Muscle layer of colon (tissue), 2 donors: Measurements from ENCODE around the gene KIF14.

Experiments used
- H3K27ac ChIP-seq: one replicate; pipeline ENCODE4 v1.7.0; 2013; ENCODE audit warnings: low read depth, mild to moderate bottlenecking, low read length, moderate library complexity
- H3K27me3 ChIP-seq, 2 donors: one replicate each; pipeline ENCODE4 v1.7.0; 2013; ENCODE audit warnings: low read length in 2 of 2, mild to moderate bottlenecking in 2 of 2; ENCODE audit not compliant: insufficient read depth in 2 of 2, control insufficient read depth in 1 of 2
- H3K36me3 ChIP-seq: one replicate; pipeline ENCODE4 v1.7.0; 2013; ENCODE audit warnings: mild to moderate bottlenecking, low read length; ENCODE audit not compliant: insufficient read depth
- H3K4me1 ChIP-seq: one replicate; pipeline ENCODE4 v1.7.0; 2013; ENCODE audit warnings: mild to moderate bottlenecking, low read length; ENCODE audit not compliant: insufficient read depth
- H3K4me3 ChIP-seq, 2 donors: one replicate each; pipeline ENCODE4 v1.7.0; 2013; ENCODE audit warnings: low read length in 2 of 2, low read depth in 1 of 2, mild to moderate bottlenecking in 1 of 2, moderate library complexity in 1 of 2
- H3K9ac ChIP-seq: one replicate; pipeline ENCODE4 v1.7.0; 2013; ENCODE audit warnings: low read length
- H3K9me3 ChIP-seq: one replicate; pipeline ENCODE4 v1.7.0; 2013; ENCODE audit warnings: mild to moderate bottlenecking, low read length
- donor health status: abdominal sarcoma.
- donor health status: Adenocarcinoma of cecum.

KIF14 gene, protein sequence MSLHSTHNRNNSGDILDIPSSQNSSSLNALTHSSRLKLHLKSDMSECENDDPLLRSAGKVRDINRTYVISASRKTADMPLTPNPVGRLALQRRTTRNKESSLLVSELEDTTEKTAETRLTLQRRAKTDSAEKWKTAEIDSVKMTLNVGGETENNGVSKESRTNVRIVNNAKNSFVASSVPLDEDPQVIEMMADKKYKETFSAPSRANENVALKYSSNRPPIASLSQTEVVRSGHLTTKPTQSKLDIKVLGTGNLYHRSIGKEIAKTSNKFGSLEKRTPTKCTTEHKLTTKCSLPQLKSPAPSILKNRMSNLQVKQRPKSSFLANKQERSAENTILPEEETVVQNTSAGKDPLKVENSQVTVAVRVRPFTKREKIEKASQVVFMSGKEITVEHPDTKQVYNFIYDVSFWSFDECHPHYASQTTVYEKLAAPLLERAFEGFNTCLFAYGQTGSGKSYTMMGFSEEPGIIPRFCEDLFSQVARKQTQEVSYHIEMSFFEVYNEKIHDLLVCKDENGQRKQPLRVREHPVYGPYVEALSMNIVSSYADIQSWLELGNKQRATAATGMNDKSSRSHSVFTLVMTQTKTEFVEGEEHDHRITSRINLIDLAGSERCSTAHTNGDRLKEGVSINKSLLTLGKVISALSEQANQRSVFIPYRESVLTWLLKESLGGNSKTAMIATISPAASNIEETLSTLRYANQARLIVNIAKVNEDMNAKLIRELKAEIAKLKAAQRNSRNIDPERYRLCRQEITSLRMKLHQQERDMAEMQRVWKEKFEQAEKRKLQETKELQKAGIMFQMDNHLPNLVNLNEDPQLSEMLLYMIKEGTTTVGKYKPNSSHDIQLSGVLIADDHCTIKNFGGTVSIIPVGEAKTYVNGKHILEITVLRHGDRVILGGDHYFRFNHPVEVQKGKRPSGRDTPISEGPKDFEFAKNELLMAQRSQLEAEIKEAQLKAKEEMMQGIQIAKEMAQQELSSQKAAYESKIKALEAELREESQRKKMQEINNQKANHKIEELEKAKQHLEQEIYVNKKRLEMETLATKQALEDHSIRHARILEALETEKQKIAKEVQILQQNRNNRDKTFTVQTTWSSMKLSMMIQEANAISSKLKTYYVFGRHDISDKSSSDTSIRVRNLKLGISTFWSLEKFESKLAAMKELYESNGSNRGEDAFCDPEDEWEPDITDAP (N-terminal part only)

DNA sequence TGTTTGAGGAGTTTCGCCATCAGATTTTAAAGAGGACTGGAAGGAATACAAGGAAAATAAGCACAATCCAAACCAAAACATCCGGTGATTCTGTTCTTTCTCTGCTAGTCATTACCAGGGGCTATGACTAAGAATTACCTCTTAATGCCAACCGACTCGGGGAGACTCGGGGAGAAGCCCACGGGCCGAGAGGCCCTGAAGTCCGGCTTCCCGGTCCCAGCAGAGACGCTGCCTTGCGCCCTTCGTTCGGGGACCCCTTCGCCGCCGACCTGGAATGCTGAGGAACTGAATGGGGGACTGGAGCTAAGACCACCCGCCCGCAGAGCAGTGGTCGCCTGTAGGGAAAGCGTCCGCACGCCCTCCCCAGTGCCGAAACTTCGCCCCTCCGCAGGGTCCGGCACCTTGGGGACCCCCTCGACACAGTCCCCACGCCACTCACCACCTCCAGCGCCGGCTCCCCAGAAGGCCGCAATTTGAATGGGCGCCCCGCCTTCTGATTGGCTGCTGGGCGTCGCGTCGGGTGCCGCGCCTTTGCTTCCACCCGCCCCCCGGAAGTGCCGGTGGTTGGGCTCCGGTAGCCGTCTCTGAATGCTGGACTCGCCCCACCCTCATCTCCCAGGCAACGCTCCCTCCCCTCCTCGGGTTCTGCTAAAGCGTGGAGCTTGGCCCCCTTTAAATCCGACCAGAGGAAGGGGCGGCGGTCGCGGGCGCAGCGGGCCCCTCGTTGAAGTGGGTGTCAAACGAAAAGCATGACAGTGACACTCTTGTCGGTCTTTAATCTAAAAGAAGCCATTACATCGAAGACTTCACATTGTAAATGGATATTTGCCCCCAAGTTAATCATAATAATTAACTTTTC lies at the start of gene KIF14:
Gene KIF14, minus strand, starts transcription at position 479 of the 859 bp plus-strand sequence. CDS start 2,028 bp downstream, outside the sequence.
- Histone ChIP-seq H3K9me3 (no peaks in the 10 kb centered on the region), H3K36me3 (no peaks in the 10 kb centered on the region), H3K4me3 (peak within 1 kb of the TSS; percentile 74 to 83), H3K27me3 (no peaks in the 10 kb centered on the region), H3K9ac (no peak within 1 kb of the TSS), H3K27ac (no peak within 1 kb of the TSS), H3K4me1 (peaks cover 13% of the 10 kb centered on the region)

DNA sequence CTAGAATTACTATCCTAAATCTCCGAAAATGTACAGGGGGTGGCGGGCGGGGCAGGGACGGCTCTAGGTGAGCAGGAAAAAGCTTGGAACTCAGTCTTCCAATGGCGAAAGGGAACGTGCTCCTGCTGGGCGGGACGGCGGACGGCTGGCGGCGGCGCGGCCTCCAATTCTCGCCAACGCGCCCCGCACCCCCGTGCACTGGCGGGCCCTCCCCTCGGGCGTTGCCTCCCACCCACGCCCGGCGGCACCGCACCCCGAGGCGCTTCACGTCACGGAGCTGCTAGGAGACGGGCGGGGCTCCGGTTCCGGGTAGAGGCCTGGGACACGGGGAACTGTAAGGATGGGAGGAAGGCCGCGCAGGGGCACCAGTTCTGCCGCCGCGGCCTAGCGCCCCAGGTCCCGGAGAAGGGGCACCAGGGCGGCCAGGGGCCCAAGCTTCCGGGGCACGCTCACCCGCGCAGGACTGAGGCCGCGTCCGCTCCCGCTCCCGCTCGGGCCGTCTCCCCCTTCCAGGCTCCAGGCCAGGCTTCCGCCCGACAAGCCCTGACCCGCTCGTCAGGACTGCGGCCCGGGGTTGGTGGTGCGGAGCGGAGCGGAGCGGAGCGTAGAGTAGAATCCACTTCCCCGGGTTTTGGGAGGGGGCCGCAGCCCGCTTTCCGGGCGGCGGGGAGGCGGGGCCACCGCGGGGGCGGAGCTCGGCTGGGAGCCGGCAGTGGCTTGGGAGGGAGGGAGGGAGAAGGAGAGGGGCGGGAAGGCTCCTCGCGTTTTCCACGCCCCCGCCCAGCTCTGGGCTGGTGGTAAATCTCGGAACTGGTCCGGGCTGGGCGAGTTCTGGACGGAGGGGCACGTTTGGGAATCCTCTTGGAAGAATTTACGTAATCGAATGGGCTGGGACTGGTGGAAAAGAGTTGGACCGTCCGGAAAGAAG lies 49.0 kb upstream of the KIF14 start, which contains the start of gene DDX59:
Gene DDX59, minus strand, starts transcription at position 594 of the 928 bp plus-strand sequence. CDS start 3,167 bp downstream, outside the sequence.
- Histone ChIP-seq H3K36me3 (peaks cover 5% of the 10 kb centered on the region), H3K9ac (peak within 1 kb of the TSS; percentile 65), H3K27ac (peak within 1 kb of the TSS; percentile 97), H3K4me3 (peak within 1 kb of the TSS; percentile 55 to 76), H3K9me3 (no peaks in the 10 kb centered on the region), H3K27me3 (no peaks in the 10 kb centered on the region), H3K4me1 (peaks cover 22% of the 10 kb centered on the region)

DNA sequence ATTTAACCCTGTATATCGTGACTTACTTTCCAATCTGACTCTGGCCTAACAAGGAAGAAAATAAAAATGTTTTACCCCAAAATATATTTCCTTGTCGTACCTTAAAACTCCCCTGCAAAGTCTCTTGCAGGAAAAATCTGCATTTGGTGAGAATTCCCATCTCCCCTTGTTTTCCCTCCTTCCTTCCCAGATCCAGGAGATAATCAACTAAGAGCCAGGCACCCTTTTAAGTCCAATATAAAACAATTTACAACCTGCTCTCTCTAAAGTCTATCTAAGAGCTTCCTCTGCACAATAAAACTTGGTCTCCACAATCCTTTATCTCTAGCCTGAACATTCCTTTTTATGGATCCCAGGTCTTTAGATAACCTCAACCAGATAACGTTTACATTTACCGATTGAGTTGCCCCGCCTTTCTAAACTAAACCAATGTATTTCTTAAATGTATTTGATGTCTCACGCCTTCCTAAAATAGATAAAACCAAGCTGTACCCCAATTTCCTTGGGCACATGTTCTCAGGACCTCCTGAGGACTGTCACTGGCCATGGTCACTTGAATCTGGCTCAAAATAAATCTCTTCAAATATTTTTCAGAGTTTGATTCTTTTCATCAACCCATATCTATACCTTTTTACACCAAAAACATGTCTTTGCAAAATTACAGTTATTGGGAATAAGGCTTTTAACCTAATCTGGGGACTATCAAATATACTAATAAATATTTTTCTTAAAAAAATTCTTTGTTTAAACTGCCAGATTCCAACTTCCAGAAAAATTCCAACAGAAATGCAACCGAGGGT lies 48.2 kb upstream of the KIF14 start:
- Histone ChIP-seq H3K36me3 (peaks cover 11% of the 10 kb centered on the region), H3K9me3 (no peaks in the 10 kb centered on the region), H3K27ac (peak overlapping the region; percentile 90), H3K4me1 (peaks cover 22% of the 10 kb centered on the region), H3K4me3 (peak overlapping the region in 1 of 2 donors; percentile 55), H3K27me3 (no peaks in the 10 kb centered on the region), H3K9ac (no peak overlapping the region)

DNA sequence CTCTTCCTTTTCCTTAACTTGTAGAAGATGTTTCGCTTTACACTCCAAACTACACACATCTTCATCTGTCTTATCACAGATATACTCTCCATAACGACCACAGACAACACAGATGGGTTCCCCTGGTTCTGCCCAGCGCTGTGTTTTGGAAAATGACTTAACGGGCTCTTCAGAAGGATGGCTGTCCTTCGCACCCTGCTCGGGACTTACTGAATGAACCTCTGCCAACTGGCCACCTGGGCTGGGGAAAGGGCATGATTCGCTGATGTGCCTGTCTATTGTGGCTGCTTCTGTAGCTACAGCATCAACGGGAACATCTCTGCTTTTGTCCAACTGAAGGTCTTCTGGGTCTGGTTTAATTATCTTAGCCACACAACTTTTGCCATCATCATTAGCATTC lies 45.8 kb upstream of the KIF14 start:
- Histone ChIP-seq H3K9ac (no peak overlapping the region), H3K4me1 (peaks cover 22% of the 10 kb centered on the region), H3K36me3 (peaks cover 20% of the 10 kb centered on the region), H3K27ac (no peak overlapping the region), H3K9me3 (no peaks in the 10 kb centered on the region), H3K27me3 (no peaks in the 10 kb centered on the region), H3K4me3 (no peak overlapping the region)

DNA sequence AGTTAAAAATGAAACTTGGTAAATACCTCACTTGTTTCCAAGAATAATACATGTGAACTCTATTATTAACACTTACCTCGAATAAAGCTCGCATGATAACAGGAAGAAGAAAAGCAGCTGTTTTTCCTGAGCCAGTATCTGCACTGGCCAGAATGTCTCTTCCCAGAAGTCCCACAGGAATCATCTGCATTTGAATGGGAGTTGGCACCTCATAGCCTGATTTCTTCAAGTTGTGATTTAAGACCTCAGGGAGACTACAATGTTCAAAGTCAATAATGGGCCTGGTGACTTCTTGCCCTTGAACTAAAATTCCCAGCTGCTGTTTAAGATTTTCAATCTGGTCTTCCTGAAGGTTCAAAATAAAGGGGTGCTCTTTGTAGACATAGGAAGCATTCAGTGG lies 45.3 kb upstream of the KIF14 start:
- peaks cover 17% of the 10 kb centered on the region for H3K4me1 ChIP-seq
- no peak overlapping the region for H3K4me3 ChIP-seq
- peaks cover 21% of the 10 kb centered on the region for H3K36me3 ChIP-seq
- no peak overlapping the region for H3K9ac ChIP-seq
- no peaks in the 10 kb centered on the region for H3K27me3 ChIP-seq
- H3K27ac ChIP-seq: no peak overlapping the region
- H3K9me3 ChIP-seq: no peaks in the 10 kb centered on the region

DNA sequence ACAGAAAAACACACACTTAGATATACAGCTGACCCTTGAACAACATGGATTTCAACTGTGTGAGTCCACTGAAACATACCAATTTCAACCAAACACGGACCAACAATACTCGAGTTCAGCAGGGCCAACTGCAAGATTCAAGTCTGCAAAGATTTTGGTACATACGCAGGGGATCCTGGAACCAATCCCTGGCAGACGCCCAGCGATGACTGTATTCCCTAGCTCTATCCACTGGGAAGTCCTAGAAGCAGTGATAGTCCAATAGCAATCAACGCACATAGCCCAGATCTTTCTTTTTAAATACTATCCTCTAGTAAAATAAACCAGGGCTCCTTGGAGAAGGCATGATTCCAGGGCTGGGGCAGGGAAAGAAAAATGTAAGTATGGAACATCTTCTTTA lies 40.2 kb upstream of the KIF14 start:
- no peaks in the 10 kb centered on the region for H3K27me3 ChIP-seq
- H3K9ac ChIP-seq: no peak overlapping the region
- H3K4me1 ChIP-seq: no peaks in the 10 kb centered on the region
- H3K36me3 ChIP-seq: peaks cover 64% of the 10 kb centered on the region
- H3K27ac ChIP-seq: no peak overlapping the region
- no peaks in the 10 kb centered on the region for H3K9me3 ChIP-seq
- H3K4me3 ChIP-seq: no peak overlapping the region

DNA sequence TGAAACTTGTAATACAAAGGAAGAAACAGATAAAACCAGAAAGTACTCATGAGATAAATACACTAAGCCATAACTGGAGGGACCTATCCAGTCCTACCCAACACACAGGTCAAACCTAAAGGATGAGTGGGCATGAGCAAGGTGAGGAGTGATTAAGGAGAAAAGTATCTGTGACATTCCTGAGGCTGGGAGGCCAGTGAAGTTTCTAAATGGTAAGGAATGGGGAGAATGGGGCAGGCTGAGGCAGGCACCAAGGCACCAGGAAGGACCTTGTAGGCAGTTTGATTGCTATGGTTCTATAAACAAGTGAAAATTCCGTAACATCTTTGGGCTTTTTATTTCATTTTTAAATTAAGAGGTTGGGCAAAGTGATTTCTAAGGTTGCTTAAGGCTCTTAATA lies 38.7 kb upstream of the KIF14 start:
- H3K36me3 ChIP-seq: peaks cover 59% of the 10 kb centered on the region
- no peaks in the 10 kb centered on the region for H3K4me1 ChIP-seq
- H3K9me3 ChIP-seq: no peaks in the 10 kb centered on the region
- H3K4me3 ChIP-seq: no peak overlapping the region
- no peak overlapping the region for H3K9ac ChIP-seq
- H3K27ac ChIP-seq: no peak overlapping the region
- no peaks in the 10 kb centered on the region for H3K27me3 ChIP-seq

DNA sequence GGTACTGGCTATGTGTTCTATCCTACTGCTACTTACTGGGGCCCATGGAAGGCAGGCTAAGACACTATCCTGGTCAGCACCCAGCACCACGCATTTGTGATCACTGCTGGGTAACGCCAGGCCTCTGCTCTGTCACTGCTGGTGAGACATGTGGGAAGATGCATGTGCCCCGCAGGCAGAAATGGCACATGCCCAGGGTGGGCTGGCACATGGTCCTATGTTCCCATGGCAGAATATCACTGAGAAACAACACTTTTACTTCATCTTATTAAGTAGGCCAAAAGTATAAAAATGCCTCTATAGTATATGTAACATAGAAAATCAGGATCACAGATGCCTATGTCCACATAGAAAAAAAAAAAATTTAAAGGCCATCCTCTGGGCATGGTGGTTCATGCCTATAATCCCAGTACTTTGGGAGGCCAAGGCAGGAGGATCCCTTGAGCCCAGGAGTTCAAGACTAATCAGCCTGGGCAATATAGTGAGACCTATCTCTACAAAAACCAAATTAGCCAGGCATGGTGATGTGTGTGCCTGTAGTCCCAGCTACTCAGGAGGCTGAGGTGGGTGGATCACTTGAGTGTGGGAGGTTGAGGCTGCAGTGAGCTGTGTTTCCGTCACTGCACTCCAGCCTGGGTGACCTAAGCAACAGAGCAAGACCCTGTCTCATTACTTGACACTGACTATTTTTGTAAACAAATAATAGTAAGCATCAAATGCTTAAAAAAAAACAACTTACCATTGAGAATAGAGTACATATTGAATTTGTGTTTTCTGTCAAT lies 37.7 kb upstream of the KIF14 start:
- H3K9ac ChIP-seq: no peak overlapping the region
- H3K27ac ChIP-seq: no peak overlapping the region
- H3K36me3 ChIP-seq: peaks cover 48% of the 10 kb centered on the region
- H3K27me3 ChIP-seq: no peaks in the 10 kb centered on the region
- no peak overlapping the region for H3K4me3 ChIP-seq
- no peaks in the 10 kb centered on the region for H3K4me1 ChIP-seq
- no peaks in the 10 kb centered on the region for H3K9me3 ChIP-seq

DNA sequence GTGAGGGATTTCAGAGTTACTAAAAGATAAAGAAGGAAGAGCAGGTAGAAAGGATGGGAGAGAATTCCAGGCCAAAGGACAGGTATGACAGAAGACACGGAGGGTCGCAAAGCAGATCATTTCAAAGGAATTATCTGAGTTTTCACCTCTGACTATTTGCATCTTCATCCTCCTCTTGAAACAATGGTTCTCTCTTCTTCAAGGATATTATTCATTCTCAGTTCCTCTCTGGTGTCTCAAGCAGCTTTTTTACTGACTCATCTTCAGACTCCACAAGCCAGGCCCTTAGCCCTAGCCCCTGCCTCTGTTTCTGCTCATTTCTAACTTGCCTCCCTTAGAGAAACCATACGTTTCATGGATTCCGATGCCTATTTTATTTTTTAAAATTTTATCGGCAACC lies 34.1 kb upstream of the KIF14 start:
- H3K4me1 ChIP-seq: no peaks in the 10 kb centered on the region
- no peak overlapping the region for H3K27ac ChIP-seq
- peaks cover 38% of the 10 kb centered on the region for H3K36me3 ChIP-seq
- H3K4me3 ChIP-seq: no peak overlapping the region
- H3K9me3 ChIP-seq: no peaks in the 10 kb centered on the region
- no peaks in the 10 kb centered on the region for H3K27me3 ChIP-seq
- no peak overlapping the region for H3K9ac ChIP-seq
